Left forelimb (tissue), 1 donor: Measurements from ENCODE around the gene PSKH1.

Source experiments
- DNase-seq: peaks from one replicate; pipeline ENCODE4 v3.0.0-alpha.2; 2018; ENCODE audit warnings: low spot score

The PSKH1 gene

GRCh38 chr16:67941469-67942199 is 48.6 kb downstream of the PSKH1 start:
- no peak for DNase-seq

GRCh38 chr16:67942200-67942509 is 49.1 kb downstream of the PSKH1 start:
- DNase-seq = no peak

GRCh38 chr16:67942510-67943255 is 49.6 kb downstream of the PSKH1 start:
- DNase-seq = no peak

GRCh38 chr16:67943256-67943618 is 50.2 kb downstream of the PSKH1 start:
- DNase-seq = no peak

GRCh38 chr16:67943619-67944504 is 50.8 kb downstream of the PSKH1 start, which contains the start of gene LCAT:
TSS of gene LCAT (minus strand) at chr16:67944120. CDS start at chr16:67944101, 19 bp downstream.
- no peak for DNase-seq

- DNase-seq = no peak
These were observed 51.8 kb downstream of the PSKH1 start for GRCh38 chr16:67944690-67945391.

- DNase-seq = no peak
These were observed 52.4 kb downstream of the PSKH1 start for GRCh38 chr16:67945392-67945933.

- no peak for DNase-seq
These were observed 53.1 kb downstream of the PSKH1 start for GRCh38 chr16:67946128-67946569.

- DNase-seq = no peak
These were observed 54.0 kb downstream of the PSKH1 start for GRCh38 chr16:67946966-67947558.

GRCh38 chr16:67948015-67948414 is 55.0 kb downstream of the PSKH1 start:
- DNase-seq = no peak

GRCh38 chr16:67949645-67950044 is 56.6 kb downstream of the PSKH1 start:
- no peak for DNase-seq

- no peak for DNase-seq
These were observed 57.3 kb downstream of the PSKH1 start for GRCh38 chr16:67950335-67950843.

GRCh38 chr16:67951485-67951884 is 58.4 kb downstream of the PSKH1 start:
- DNase-seq = no peak

GRCh38 chr16:67953641-67954375 is 60.8 kb downstream of the PSKH1 start:
- no peak for DNase-seq

GRCh38 chr16:67954421-67955196 is 61.6 kb downstream of the PSKH1 start:
- peak; percentile 48 for DNase-seq

GRCh38 chr16:67957622-67958021 is 64.6 kb downstream of the PSKH1 start:
- DNase-seq = peak; percentile 46

- no peak for DNase-seq
These were observed 66.7 kb downstream of the PSKH1 start for GRCh38 chr16:67959536-67960329.

GRCh38 chr16:67961551-67961957 is 68.5 kb downstream of the PSKH1 start:
- no peak for DNase-seq

- no peak for DNase-seq
These were observed 69.1 kb downstream of the PSKH1 start for GRCh38 chr16:67962135-67962534.
